ENCODE results near the gene RAB27A. TPM values are rescaled to one million over a fixed set of nuclear protein-coding genes. Genes with fewer than 3 reads are reported as not detected.

The RAB27A gene
- total and polyA plus RNA-seq, 2 donors from 2014 or later, result 10.1 to 45.8 TPM

DNA sequence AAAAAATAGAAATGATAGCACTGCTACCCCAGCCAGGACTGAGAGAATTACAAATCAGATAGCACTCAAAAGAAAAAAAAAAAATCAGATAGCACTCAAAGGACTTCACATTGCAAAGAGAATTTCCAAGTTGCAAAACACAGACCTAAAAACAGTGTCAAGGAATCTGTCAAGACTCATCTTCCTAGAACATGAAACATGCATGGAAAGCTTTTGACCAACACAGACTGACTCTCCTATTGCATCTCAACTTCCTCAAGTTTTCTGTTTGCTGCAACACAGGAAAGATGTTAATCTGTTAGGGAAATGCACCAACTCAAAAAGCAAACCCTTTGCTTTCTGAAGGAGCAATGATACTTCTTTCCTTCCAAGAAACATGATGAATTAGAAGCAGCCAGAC is 42.3 kb downstream of the RAB27A start:
- no peaks in the 10 kb centered on the region for H3K27me3 ChIP-seq (ENCODE audit: control insufficient read depth, insufficient read depth, low read length)
- no peak overlapping the region for H3K9ac ChIP-seq (ENCODE audit: low read length in 3 of 3)
- no peaks in the 10 kb centered on the region for H3K4me1 ChIP-seq (ENCODE audit: control insufficient read depth in 2 of 3, insufficient read depth in 2 of 3, low read depth in 1 of 3, low read length in 3 of 3)
- H3K27ac ChIP-seq (ENCODE audit: low read depth in 2 of 2, low read length in 2 of 2), result no peak overlapping the region
- H3K4me3 ChIP-seq (ENCODE audit: low read length in 3 of 3), result no peak overlapping the region
- no peak for FAIRE-seq
- intact Hi-C loops (cut with DNase I), result no loop called here
- H3K9me3 ChIP-seq (ENCODE audit: control insufficient read depth in 2 of 3, insufficient read depth in 1 of 3, low read length in 3 of 3), result no peaks in the 10 kb centered on the region
- DNase-seq, result no peak
- TF ChIP-seq, protein P1, sequence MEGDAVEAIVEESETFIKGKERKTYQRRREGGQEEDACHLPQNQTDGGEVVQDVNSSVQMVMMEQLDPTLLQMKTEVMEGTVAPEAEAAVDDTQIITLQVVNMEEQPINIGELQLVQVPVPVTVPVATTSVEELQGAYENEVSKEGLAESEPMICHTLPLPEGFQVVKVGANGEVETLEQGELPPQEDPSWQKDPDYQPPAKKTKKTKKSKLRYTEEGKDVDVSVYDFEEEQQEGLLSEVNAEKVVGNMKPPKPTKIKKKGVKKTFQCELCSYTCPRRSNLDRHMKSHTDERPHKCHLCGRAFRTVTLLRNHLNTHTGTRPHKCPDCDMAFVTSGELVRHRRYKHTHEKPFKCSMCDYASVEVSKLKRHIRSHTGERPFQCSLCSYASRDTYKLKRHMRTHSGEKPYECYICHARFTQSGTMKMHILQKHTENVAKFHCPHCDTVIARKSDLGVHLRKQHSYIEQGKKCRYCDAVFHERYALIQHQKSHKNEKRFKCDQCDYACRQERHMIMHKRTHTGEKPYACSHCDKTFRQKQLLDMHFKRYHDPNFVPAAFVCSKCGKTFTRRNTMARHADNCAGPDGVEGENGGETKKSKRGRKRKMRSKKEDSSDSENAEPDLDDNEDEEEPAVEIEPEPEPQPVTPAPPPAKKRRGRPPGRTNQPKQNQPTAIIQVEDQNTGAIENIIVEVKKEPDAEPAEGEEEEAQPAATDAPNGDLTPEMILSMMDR (IDR thresholded peaks at IDR 0.05; ENCODE audit: borderline replicate concordance, extremely low read depth, insufficient read depth), result no peak
- no peaks in the 10 kb centered on the region for H3K36me3 ChIP-seq (ENCODE audit: control insufficient read depth in 2 of 3, insufficient read depth in 3 of 3, low read length in 3 of 3)

DNA sequence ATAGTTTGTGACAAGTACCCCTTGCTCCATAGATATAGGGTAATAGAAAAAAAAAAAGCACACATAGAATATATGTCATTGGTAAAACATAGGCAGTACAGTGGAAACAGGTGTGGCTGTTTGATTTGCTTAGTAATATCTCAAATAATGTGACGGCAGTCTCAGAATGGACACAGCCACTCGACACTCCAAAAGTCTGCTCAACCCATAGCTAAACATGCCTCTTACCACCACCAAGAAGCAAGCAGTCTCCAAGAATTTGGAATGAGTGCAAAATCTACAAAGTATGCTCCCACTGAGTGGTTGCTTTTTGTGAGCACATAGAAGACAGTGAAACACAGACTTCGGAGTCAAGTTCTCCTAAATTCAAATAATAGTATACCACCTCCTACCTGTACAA is 43.0 kb downstream of the RAB27A start:
- no peak overlapping the region for H3K27ac ChIP-seq (ENCODE audit: low read depth in 2 of 2, low read length in 2 of 2)
- FAIRE-seq (no peak), DNase-seq (no peak)
- H3K4me3 ChIP-seq (ENCODE audit: low read length in 3 of 3), result no peak overlapping the region
- TF ChIP-seq, protein P1 (IDR thresholded peaks at IDR 0.05; ENCODE audit: borderline replicate concordance, extremely low read depth, insufficient read depth), result no peak
- intact Hi-C loops (cut with DNase I), result no loop called here
- H3K4me1 ChIP-seq (ENCODE audit: control insufficient read depth in 2 of 3, insufficient read depth in 2 of 3, low read depth in 1 of 3, low read length in 3 of 3), result no peaks in the 10 kb centered on the region
- H3K9me3 ChIP-seq (ENCODE audit: control insufficient read depth in 2 of 3, insufficient read depth in 1 of 3, low read length in 3 of 3), result no peaks in the 10 kb centered on the region
- no peaks in the 10 kb centered on the region for H3K36me3 ChIP-seq (ENCODE audit: control insufficient read depth in 2 of 3, insufficient read depth in 3 of 3, low read length in 3 of 3)
- no peaks in the 10 kb centered on the region for H3K27me3 ChIP-seq (ENCODE audit: control insufficient read depth, insufficient read depth, low read length)
- H3K9ac ChIP-seq (ENCODE audit: low read length in 3 of 3), result no peak overlapping the region

DNA sequence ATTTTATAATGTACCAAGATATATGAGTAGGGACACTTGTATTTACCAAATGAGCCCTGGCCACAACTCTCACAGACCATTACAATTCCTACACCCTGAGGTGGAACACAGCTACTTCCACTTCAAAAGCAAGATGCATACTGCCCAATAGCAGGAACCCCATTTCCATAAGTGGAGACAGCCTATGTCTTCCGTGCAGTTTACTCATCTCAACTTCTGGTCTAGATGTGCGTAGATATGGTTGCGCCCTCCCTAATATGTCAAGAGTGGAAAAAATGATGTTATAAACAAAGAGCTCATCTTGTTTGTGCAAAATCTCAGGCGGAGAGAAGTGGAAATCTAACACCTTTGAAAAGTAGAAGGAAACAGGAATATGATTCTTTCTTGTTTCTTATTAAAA is 44.6 kb downstream of the RAB27A start:
- Histone ChIP-seq H3K27ac (ENCODE audit: low read depth in 2 of 2, low read length in 2 of 2) (no peak overlapping the region), H3K9ac (ENCODE audit: low read length in 3 of 3) (no peak overlapping the region), H3K27me3 (ENCODE audit: control insufficient read depth, insufficient read depth, low read length) (no peaks in the 10 kb centered on the region), H3K4me1 (ENCODE audit: control insufficient read depth in 2 of 3, insufficient read depth in 2 of 3, low read depth in 1 of 3, low read length in 3 of 3) (no peaks in the 10 kb centered on the region), H3K4me3 (ENCODE audit: low read length in 3 of 3) (no peak overlapping the region), H3K36me3 (ENCODE audit: control insufficient read depth in 2 of 3, insufficient read depth in 3 of 3, low read length in 3 of 3) (no peaks in the 10 kb centered on the region), H3K9me3 (ENCODE audit: control insufficient read depth in 2 of 3, insufficient read depth in 1 of 3, low read length in 3 of 3) (no peaks in the 10 kb centered on the region)
- intact Hi-C loops (cut with DNase I), result no loop called here
- no peak for DNase-seq
- FAIRE-seq, result no peak
- TF ChIP-seq, protein P1 (IDR thresholded peaks at IDR 0.05; ENCODE audit: borderline replicate concordance, extremely low read depth, insufficient read depth), result no peak

DNA sequence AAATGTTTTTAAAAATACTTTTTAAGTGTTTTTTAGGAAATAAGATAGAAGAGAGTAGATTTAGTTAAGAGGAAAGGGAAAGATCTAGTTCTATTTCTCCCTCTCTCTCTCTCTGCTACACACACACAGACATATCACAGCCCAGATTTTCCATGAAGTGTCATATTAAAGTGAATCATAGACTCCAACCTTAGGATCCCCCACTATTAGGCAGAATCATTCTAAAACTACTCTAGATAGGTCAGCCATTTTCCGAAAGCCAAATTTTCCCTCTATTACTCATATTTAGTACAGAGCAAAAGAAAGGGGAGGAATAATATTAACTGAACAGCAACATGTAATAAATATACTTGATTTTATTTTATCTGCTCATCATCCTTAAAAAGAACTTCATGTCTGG is 47.7 kb downstream of the RAB27A start:
- TF ChIP-seq, protein P1 (IDR thresholded peaks at IDR 0.05; ENCODE audit: borderline replicate concordance, extremely low read depth, insufficient read depth), result no peak
- Histone ChIP-seq H3K4me3 (ENCODE audit: low read length in 3 of 3) (no peak overlapping the region), H3K27ac (ENCODE audit: low read depth in 2 of 2, low read length in 2 of 2) (no peak overlapping the region), H3K9me3 (ENCODE audit: control insufficient read depth in 2 of 3, insufficient read depth in 1 of 3, low read length in 3 of 3) (no peaks in the 10 kb centered on the region), H3K4me1 (ENCODE audit: control insufficient read depth in 2 of 3, insufficient read depth in 2 of 3, low read depth in 1 of 3, low read length in 3 of 3) (no peaks in the 10 kb centered on the region), H3K27me3 (ENCODE audit: control insufficient read depth, insufficient read depth, low read length) (no peaks in the 10 kb centered on the region), H3K9ac (ENCODE audit: low read length in 3 of 3) (no peak overlapping the region), H3K36me3 (ENCODE audit: control insufficient read depth in 2 of 3, insufficient read depth in 3 of 3, low read length in 3 of 3) (no peaks in the 10 kb centered on the region)
- intact Hi-C loops (cut with DNase I), result no loop called here
- DNase-seq (no peak), FAIRE-seq (no peak)
